WTC11 (cell line): Measurements from ENCODE around the gene LANCL2. TPM values are rescaled to one million over a fixed set of nuclear protein-coding genes. Genes with fewer than 3 reads are reported as not detected.

Experiments used
- ATAC-seq: fragments of 200-7000 bp; cut with Tn5 transposase; 2 replicates; pipeline ENCODE4 v1.10.0; 2021; ENCODE audit warnings: mild to moderate bottlenecking, moderate library complexity
- CTCF ChIA-PET: fragments of 300-600 bp; sonication (Branson Sonifier 250); formaldehyde crosslinking; loops from one replicate; lab custom pipeline; 2021; ENCODE audit warnings: antibody characterized with exemption; lab: Charles Lee
- POLR2A ChIA-PET: fragments of 350-600 bp; sonication (Branson Sonifier 250); formaldehyde crosslinking; loops from one replicate; lab custom pipeline; 2021; ENCODE audit warnings: antibody characterized with exemption; lab: Charles Lee
- DNase-seq: peaks from one replicate; pipeline ENCODE4 v3.0.0; 2021; ENCODE audit warnings: low spot score
- H3K27ac Mint-ChIP-seq: 2 replicates; pipeline ENCODE4 v1.8.0; 2021; ENCODE audit warnings: mixed read lengths
- H3K27me3 Mint-ChIP-seq: 2 replicates; pipeline ENCODE4 v1.8.0; 2021; ENCODE audit warnings: low read depth, mild to moderate bottlenecking, moderate library complexity, mixed read lengths
- H3K36me3 Mint-ChIP-seq: 2 replicates; pipeline ENCODE4 v1.8.0; 2021; ENCODE audit warnings: mixed read lengths
- H3K4me1 Mint-ChIP-seq: 2 replicates; pipeline ENCODE4 v1.8.0; 2022; ENCODE audit warnings: mixed read lengths
- H3K4me3 Mint-ChIP-seq: 2 replicates; pipeline ENCODE4 v1.8.0; 2021; ENCODE audit warnings: mild to moderate bottlenecking, moderate library complexity, mixed read lengths
- H3K9me3 Mint-ChIP-seq: 2 replicates; pipeline ENCODE4 v1.8.0; 2021; ENCODE audit warnings: mixed read lengths
- ARID4B ChIP-seq: sonication (generic); formaldehyde crosslinking; IDR thresholded peaks from 2 replicates; pipeline ENCODE4 v1.8.0; 2023; ENCODE audit warnings: missing genetic modification reagents, mild to moderate bottlenecking, borderline replicate concordance
- E2F1 ChIP-seq: sonication (generic); formaldehyde crosslinking; IDR thresholded peaks from 2 replicates; pipeline ENCODE4 v1.8.0; 2022; ENCODE audit warnings: mild to moderate bottlenecking, missing genetic modification reagents
- E2F4 ChIP-seq: sonication (generic); formaldehyde crosslinking; IDR thresholded peaks from 2 replicates; pipeline ENCODE4 v1.8.1; 2022; ENCODE audit warnings: low read depth, mild to moderate bottlenecking, moderate library complexity, missing genetic modification reagents, borderline replicate concordance
- GTF2I ChIP-seq: fragments of 250-450 bp; sonication (Bioruptor Pico); conservative IDR thresholded peaks from 2 replicates; pipeline ENCODE4 v1.4.0; 2021; ENCODE audit warnings: mild to moderate bottlenecking
- IRF2 ChIP-seq: sonication (generic); formaldehyde crosslinking; IDR thresholded peaks from 2 replicates; pipeline ENCODE4 v1.8.0; 2022; ENCODE audit warnings: low read depth, missing genetic modification reagents, borderline replicate concordance
- MAX ChIP-seq: sonication (generic); formaldehyde crosslinking; IDR thresholded peaks from 2 replicates; pipeline ENCODE4 v1.8.0; 2022; ENCODE audit warnings: mild to moderate bottlenecking, missing genetic modification reagents
- MXD4 ChIP-seq: fragments of 250-450 bp; sonication (Bioruptor Pico); IDR thresholded peaks from 2 replicates; pipeline ENCODE4 v1.8.0; 2021; ENCODE audit warnings: mild to moderate bottlenecking, moderate library complexity, borderline replicate concordance
- MYBL2 ChIP-seq: sonication (generic); formaldehyde crosslinking; IDR thresholded peaks from 2 replicates; pipeline ENCODE4 v1.8.1; 2023; ENCODE audit warnings: mild to moderate bottlenecking, moderate library complexity, missing genetic modification reagents
- NR2C2 ChIP-seq: sonication (generic); formaldehyde crosslinking; IDR thresholded peaks from 2 replicates; pipeline ENCODE4 v1.8.0; 2022; ENCODE audit warnings: mild to moderate bottlenecking, missing genetic modification reagents
- NR3C1 ChIP-seq: sonication (generic); formaldehyde crosslinking; conservative IDR thresholded peaks from 2 replicates; pipeline ENCODE4 v1.8.1; 2023; ENCODE audit warnings: low read depth, mild to moderate bottlenecking, missing genetic modification reagents
- PREB ChIP-seq: sonication (generic); formaldehyde crosslinking; IDR thresholded peaks from 2 replicates; pipeline ENCODE4 v1.8.1; 2022; ENCODE audit warnings: mild to moderate bottlenecking, missing genetic modification reagents, moderate library complexity, borderline replicate concordance
- SOX15 ChIP-seq: fragments of 250-450 bp; sonication (Bioruptor Pico); IDR thresholded peaks from 2 replicates; pipeline ENCODE4 v1.9.0; 2021; ENCODE audit warnings: mild to moderate bottlenecking
- STAT6 ChIP-seq: sonication (generic); formaldehyde crosslinking; conservative IDR thresholded peaks from 2 replicates; pipeline ENCODE4 v1.8.1; 2023; ENCODE audit warnings: mild to moderate bottlenecking, low read depth, missing genetic modification reagents, moderate library complexity
- TEAD1 ChIP-seq: sonication (generic); formaldehyde crosslinking; IDR thresholded peaks from 2 replicates; pipeline ENCODE4 v1.8.0; 2022; ENCODE audit warnings: mild to moderate bottlenecking, missing genetic modification reagents
- USF2 ChIP-seq: sonication (generic); formaldehyde crosslinking; IDR thresholded peaks from 2 replicates; pipeline ENCODE4 v1.8.1; 2023; ENCODE audit warnings: mild to moderate bottlenecking, missing genetic modification reagents, moderate library complexity
- ZNF121 ChIP-seq: sonication (generic); formaldehyde crosslinking; IDR thresholded peaks from 2 replicates; pipeline ENCODE4 v1.8.0; 2023; ENCODE audit warnings: missing genetic modification reagents
- ZNF263 ChIP-seq: sonication (generic); formaldehyde crosslinking; IDR thresholded peaks from 2 replicates; pipeline ENCODE4 v1.8.1; 2022; ENCODE audit warnings: low read depth, mild to moderate bottlenecking, moderate library complexity, missing genetic modification reagents
- ZNF281 ChIP-seq: sonication (generic); formaldehyde crosslinking; IDR thresholded peaks from 2 replicates; pipeline ENCODE4 v1.8.0; 2023; ENCODE audit warnings: mild to moderate bottlenecking, missing genetic modification reagents
- ZNF425 ChIP-seq: fragments of 250-450 bp; sonication (Bioruptor Pico); conservative IDR thresholded peaks from 2 replicates; pipeline ENCODE4 v1.9.0; 2021; ENCODE audit warnings: mild to moderate bottlenecking
- ZNF671 ChIP-seq: fragments of 250-450 bp; sonication (Bioruptor Pico); IDR thresholded peaks from 2 replicates; pipeline ENCODE4 v1.8.0; 2021; ENCODE audit warnings: mild to moderate bottlenecking
- total RNA-seq: library from RNA; stranded (reverse); gene quantifications from 3 replicates; pipeline ENCODE4 v1.2.3, GENCODE V29; 2021

Gene LANCL2
- total RNA-seq, 1 experiment from 2014 or later, result 13.2 TPM

- ChIA-PET POLR2A (no interaction called here), CTCF (no interaction called here)
- TF ChIP-seq ZNF121 (CRISPR knock-in tag) (no peak), MYBL2 (CRISPR knock-in tag) (no peak), ZNF263 (CRISPR knock-in tag) (no peak), USF2 (no peak), SOX15 (no peak), TEAD1 (CRISPR knock-in tag) (no peak), STAT6 (CRISPR knock-in tag) (no peak), NR2C2 (CRISPR knock-in tag) (no peak), MAX (no peak), ARID4B (CRISPR knock-in tag) (no peak), ZNF425 (CRISPR knock-in tag) (no peak), ZNF281 (no peak), IRF2 (no peak), E2F1 (CRISPR knock-in tag) (no peak), ZNF671 (CRISPR knock-in tag) (no peak), GTF2I (no peak), E2F4 (CRISPR knock-in tag) (no peak), MXD4 (CRISPR knock-in tag) (no peak), NR3C1 (CRISPR knock-in tag) (no peak), PREB (CRISPR knock-in tag) (no peak)
- DNase-seq (no peak), ATAC-seq (no peak)
- Mint-ChIP-seq H3K27ac (no peak overlapping the region), H3K4me1 (no peaks in the 10 kb centered on the region), H3K27me3 (no peaks in the 10 kb centered on the region; the same call in 1 of the 2 replicates), H3K4me3 (no peak overlapping the region), H3K36me3 (no peaks in the 10 kb centered on the region), H3K9me3 (no peaks in the 10 kb centered on the region)
Observed at GRCh38 chr7:55441774-55442522, 76.8 kb downstream of the LANCL2 start.
